ENCODE results near the gene ZNF580.

Gene ZNF580, protein sequence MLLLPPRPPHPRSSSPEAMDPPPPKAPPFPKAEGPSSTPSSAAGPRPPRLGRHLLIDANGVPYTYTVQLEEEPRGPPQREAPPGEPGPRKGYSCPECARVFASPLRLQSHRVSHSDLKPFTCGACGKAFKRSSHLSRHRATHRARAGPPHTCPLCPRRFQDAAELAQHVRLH

GRCh38 chr19:55640577-55641425 is at the start of gene ZNF580:
Gene ZNF580 (plus strand): TSS chr19:55641002. CDS start chr19:55642509, 1,507 bp downstream.
- peak within 1 kb of the TSS; percentile 64 for H3K4me3 ChIP-seq (ENCODE audit: low read depth, low read length)

- no peak overlapping the region for H3K4me3 ChIP-seq (ENCODE audit: low read depth, low read length)
Observed at GRCh38 chr19:55591555-55591954, 49.2 kb upstream of the ZNF580 start.

DNA sequence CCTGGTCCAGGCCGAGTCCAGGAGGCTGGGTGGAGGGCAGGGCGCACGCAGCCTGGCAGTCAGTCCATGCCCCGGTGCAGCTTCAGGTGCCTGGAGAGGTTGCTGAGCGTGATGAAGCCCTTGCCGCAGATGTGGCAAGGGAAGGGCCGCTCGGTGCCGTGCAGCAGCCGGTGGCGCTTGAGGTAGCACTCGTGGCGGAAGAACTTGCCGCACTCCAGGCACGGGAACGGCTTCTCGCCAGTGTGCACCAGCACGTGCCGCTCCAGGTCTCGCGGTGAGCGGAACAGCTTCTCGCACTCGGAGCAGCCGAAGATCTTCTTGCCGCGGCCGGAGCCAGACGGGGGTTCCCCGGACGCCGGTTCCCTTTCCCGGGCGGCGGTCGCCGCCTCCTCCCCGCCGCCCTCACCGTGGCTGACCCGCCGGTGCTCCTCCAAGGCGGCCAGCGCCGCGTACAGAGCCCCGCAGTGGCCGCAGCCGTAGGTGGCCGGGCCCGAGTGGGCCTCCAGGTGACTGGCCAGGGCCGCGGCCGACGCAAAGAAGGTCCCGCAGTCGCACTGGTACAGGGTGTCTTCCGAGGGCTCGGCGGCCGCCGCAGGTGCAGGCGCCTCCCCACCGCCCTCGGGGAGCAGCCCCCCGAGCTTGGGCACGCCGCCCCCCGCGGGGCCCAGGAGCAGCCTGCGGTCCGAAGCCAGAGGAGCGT is 48.3 kb upstream of the ZNF580 start:
- no peak overlapping the region for H3K4me3 ChIP-seq (ENCODE audit: low read depth, low read length)

DNA sequence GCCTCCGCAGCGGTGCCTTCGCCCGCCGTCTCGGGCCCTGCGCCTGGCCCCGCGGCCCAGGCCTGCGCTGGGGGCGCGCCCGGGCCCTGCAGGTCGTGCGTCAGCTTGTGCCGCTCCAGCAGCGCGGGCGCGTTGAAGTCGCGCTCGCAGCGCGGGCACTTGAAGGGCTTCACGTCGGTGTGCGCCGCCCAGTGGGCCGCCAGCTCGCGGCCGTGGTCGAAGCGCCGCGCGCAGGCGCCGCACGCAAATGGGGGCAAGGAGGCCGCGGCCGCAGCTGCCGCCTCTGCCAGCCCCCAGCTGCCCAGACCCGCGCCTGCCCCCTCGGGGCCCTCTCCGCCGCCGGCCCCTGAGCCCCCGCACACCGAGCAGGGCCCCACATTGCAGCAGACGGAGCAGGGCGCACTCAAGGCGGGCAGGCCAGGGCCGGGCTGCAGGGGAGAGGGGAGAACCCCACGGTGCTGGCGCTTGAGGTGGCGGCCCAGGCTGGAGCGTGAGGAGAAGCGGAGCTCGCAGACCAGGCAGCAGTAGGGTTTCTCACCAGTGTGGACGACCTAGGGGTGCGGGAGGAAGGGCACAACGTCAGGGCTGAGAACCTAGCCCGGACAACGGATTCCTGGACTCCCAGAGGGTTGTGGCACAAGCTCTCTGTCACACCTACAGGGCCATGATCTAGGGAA is 47.6 kb upstream of the ZNF580 start:
- no peak overlapping the region for H3K4me3 ChIP-seq (ENCODE audit: low read depth, low read length)

DNA sequence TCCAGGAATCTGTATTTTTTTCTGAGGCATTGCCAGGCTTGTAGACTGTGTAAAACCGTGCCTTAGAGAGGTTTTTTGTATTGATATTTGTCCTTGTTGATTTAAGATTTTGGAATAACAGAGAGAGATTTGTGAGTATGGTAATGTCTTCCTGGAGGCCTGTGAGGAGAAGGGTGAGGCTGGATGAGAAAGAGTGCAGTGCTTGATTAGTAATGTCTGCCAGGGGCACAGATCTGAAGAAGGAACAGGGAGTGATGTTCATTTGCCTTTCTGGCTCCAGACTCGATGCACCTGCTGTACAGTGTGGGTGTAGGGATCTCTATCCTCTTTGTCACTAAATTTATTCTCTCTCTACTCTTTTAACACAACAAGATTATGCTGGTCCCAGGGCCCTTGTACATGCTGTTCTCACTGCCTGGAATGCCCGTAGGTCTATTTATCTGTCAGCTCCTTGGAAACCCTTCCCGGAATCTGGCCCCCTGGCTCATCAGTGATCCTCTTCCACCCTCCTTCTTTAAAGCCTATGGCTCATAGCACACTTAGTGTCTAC is 45.7 kb upstream of the ZNF580 start:
- H3K4me3 ChIP-seq (ENCODE audit: low read depth, low read length) = no peak overlapping the region

- no peak overlapping the region for H3K4me3 ChIP-seq (ENCODE audit: low read depth, low read length)
Observed at GRCh38 chr19:55596304-55596703, 44.5 kb upstream of the ZNF580 start.

GRCh38 chr19:55597501-55597921 is 43.3 kb upstream of the ZNF580 start:
- no peak overlapping the region for H3K4me3 ChIP-seq (ENCODE audit: low read depth, low read length)

DNA sequence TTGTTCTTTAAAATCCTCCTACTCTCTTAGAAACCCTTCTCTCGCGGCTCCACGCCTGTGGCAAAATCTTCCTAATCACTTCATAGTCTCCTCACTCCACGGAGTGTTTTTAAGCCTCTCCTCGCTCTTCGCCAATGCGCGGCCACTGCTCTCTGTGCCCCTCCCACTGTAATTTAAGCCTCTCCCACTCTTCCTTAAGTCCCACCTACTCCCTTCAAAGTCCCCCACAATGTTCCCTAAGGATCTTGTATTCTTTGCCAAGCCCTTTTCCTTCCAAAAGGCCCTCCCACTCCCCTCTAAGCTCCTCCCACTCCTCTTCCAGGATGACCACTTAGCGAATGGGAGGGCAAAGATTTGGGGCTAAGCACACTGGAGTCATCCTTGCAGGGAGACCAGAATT is 42.8 kb upstream of the ZNF580 start:
- no peak overlapping the region for H3K4me3 ChIP-seq (ENCODE audit: low read depth, low read length)

GRCh38 chr19:55598719-55599467 is 41.9 kb upstream of the ZNF580 start:
- peak overlapping the region; percentile 94 for H3K4me3 ChIP-seq (ENCODE audit: low read depth, low read length)

DNA sequence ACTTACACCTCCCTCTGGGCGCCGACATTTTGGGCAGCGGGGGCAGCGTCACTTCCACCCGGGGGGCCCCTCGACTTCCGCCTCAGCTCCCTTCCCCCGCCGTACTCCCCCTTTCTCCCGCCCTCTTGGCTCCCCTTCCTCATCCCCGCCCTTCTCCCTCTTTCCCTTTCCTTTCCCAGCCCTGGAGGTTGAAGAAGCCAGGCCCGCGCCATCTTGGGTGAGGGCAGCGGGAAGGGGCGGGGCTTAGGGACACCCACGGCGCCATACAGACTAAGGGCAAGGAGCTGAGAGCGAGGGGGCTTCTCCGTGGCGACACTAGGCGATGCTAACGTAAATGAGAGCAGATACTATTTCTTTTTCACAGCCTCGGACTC is 41.3 kb upstream of the ZNF580 start, which contains the start of gene FIZ1:
FIZ1 (minus strand) TSS at position 50 of the 374 bp plus-strand sequence. CDS start 1,652 bp downstream, outside the sequence.
- peak within 1 kb of the TSS; percentile 94 for H3K4me3 ChIP-seq (ENCODE audit: low read depth, low read length)

DNA sequence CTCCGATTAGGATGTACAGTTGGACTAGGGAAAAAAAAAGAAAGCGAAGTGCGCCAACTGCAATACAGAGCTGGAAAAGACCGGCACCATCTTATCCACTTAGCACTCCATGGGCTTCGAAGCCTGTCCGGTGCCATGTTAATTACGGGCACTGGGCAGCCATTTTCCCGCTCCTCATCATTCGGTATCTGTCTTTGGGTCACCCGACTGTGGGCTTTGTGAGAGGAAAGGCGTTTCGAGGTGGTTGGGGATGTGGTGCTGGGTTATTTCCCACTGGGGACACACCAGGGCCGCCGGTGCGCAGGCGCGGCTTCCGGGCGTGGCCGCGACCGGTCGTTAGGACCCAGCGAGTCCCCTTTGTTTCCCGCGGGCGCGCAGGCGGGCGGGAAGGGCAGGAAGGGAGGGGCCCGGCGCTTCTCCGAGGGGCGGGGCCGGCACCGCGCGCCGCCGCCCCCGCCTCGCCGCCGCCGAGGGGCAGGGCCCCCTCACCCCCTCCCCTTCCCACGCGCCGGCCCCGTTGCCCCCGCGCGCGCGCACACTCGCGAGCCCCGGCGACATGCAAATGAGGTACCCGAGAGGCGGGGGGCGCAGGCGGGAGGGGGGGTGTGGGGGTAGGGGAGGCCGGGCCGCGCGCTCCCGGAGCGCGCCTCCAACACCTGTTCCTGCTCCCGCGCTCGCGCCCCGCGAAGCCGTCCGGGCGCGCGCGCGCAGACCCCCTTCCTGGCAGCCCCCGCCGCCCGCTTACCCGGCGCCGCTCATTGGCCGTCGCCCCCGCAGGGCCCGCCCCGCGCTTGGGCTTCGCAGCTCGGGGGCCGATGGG is 40.8 kb upstream of the ZNF580 start, which contains the start of gene ZNF524:
ZNF524 (plus strand) TSS at position 447 of the 820 bp plus-strand sequence. CDS start 1,825 bp downstream, outside the sequence.
- H3K4me3 ChIP-seq (ENCODE audit: low read depth, low read length) = peak within 1 kb of the TSS; percentile 94

GRCh38 chr19:55600662-55601028 is 40.2 kb upstream of the ZNF580 start:
- peak overlapping the region; percentile 47 for H3K4me3 ChIP-seq (ENCODE audit: low read depth, low read length)

GRCh38 chr19:55601084-55601483 is 39.7 kb upstream of the ZNF580 start:
- peak overlapping the region; percentile 47 for H3K4me3 ChIP-seq (ENCODE audit: low read depth, low read length)

DNA sequence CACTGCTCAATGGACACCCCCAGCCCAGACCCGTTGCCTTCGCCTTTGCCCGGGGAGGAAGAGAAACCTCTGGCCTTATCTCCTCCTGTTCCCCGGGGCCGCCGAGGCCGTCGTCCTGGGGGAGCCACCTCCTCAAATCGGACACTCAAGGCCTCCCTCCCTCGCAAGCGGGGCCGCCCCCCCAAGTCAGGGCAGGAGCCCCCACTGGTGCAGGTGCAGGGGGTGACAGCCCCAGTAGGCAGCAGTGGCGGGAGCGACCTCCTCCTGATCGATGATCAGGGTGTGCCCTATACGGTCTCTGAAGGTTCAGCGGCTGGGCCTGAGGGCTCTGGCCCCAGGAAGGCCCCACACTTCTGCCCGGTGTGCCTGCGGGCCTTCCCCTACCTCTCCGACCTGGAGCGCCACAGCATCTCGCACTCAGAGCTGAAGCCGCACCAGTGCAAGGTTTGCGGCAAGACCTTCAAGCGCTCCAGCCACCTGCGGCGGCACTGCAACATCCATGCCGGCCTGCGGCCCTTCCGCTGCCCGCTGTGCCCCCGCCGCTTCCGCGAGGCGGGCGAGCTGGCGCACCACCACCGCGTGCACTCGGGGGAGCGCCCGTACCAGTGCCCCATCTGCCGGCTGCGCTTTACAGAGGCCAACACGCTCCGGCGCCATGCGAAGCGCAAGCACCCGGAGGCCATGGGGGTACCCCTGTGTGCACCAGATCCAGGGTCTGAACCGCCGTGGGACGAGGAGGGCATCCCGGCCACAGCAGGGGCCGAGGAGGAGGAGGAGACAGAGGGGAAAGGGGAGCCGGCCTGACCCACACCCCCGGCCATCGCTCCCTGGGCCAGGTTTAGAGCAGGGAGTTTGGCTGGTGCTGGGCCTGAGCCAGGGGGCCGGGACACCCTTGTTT is 38.4 kb upstream of the ZNF580 start:
- H3K4me3 ChIP-seq (ENCODE audit: low read depth, low read length) = no peak overlapping the region

- H3K4me3 ChIP-seq (ENCODE audit: low read depth, low read length) = no peak overlapping the region
Observed at GRCh38 chr19:55603115-55603514, 37.7 kb upstream of the ZNF580 start.

- H3K4me3 ChIP-seq (ENCODE audit: low read depth, low read length) = no peak overlapping the region
Observed at GRCh38 chr19:55603581-55604292, 37.1 kb upstream of the ZNF580 start.

DNA sequence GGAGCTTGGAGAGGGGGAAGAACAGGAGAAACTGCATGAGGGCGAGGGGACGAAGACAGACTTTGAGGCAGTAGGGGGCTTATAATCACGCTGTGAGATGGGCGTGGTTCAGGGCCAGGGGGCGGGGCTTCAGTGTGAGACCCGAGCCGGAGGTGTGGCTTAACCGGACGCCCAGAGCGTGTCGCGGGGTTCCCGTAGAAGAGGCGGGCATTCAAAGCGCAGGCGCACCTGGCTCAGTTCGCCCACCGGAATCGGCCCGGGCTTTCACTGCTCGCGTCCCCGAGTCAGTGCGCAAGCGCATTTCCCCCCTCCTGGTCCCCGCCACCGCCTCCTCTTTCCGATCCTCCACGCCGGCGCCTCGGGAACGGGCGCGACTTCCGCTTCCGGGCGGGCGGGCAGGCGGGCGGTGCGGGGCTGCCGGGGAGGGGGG is 35.6 kb upstream of the ZNF580 start:
- H3K4me3 ChIP-seq (ENCODE audit: low read depth, low read length) = peak overlapping the region; percentile 10
